ENCODE data around the gene FOSL1. TPM values are rescaled to one million over a fixed set of nuclear protein-coding genes. Genes with fewer than 3 reads are reported as not detected.

Gene FOSL1
- total RNA-seq, 2 experiments from 2014 or later, result 0.88 TPM; not detected in 1

GRCh38 chr11:65857853-65858680 lies 42.1 kb downstream of the FOSL1 start, which contains the start of gene CFL1:
Gene CFL1, minus strand, starts transcription at chr11:65858180. Its CDS starts 81 bp downstream, at chr11:65858099.
- BruUV-seq (replicated peaks), result no TSS peak
- H3K4me2 ChIP-seq (ENCODE audit: low read length), result peak within 1 kb of the TSS; percentile 94
- peak within 1 kb of the TSS; percentile 93 for H3K27ac ChIP-seq (ENCODE audit: low read depth, low read length, poor library complexity, severe bottlenecking)
- H3K4me3 ChIP-seq (ENCODE audit: low read depth, low read length, poor library complexity, severe bottlenecking), result peak within 1 kb of the TSS; percentile 99
- intact Hi-C loops (cut with micrococcal nuclease; ENCODE audit: unreplicated experiment), result loop anchor here (1.0 to 5.0 kb wide), 5 partner anchors 61 to 409 kb away; partner anchors contain the start of genes C11orf68, DRAP1, KAT5 and PCNX3
- H4K20me1 ChIP-seq (ENCODE audit: insufficient read depth, low read length), result peaks cover 20% of the 10 kb centered on the region
- no peaks in the 10 kb centered on the region for H3K9me3 ChIP-seq (ENCODE audit: low read length)
- H2AFZ ChIP-seq (ENCODE audit: low read length), result peak within 1 kb of the TSS; percentile 73
- ChIA-PET POLR2A (interaction anchor here (0.6 to 3.9 kb wide), 8 partner anchors 10 to 397 kb away, joined by 3 to 59 read pairs (median 4); partner anchors contain the start of genes CCDC85B and FIBP), CTCF (ENCODE audit: unreplicated experiment) (interaction anchor here (1.0 kb wide), 1 partner anchor 30 kb away, joined by 24 read pairs; the partner anchor contains the start of gene FIBP)
- peak; percentile 98 for DNase-seq (ENCODE audit: low spot score)
- H3K9me2 ChIP-seq (ENCODE audit: insufficient read depth, low read length), result no peaks in the 10 kb centered on the region
- H3K36me3 ChIP-seq (ENCODE audit: insufficient read depth, low read length), result peaks cover 61% of the 10 kb centered on the region
- TF ChIP-seq EZH2phosphoT487 (IDR thresholded peaks at IDR 0.05; ENCODE audit: borderline replicate concordance, low read depth, low read length) (no peak), CTCF (conservative IDR thresholded peaks at IDR 0.05; ENCODE audit: low read length) (no peak)
- peaks cover 50% of the 10 kb centered on the region for H3K79me2 ChIP-seq (ENCODE audit: insufficient read depth, low read depth, low read length)
- peaks cover 31% of the 10 kb centered on the region for H3K4me1 ChIP-seq (ENCODE audit: insufficient read depth, low read length, poor library complexity, severe bottlenecking)

- peaks cover 20% of the 10 kb centered on the region for H4K20me1 ChIP-seq (ENCODE audit: insufficient read depth, low read length)
- H3K36me3 ChIP-seq (ENCODE audit: insufficient read depth, low read length), result peaks cover 61% of the 10 kb centered on the region
- TF ChIP-seq CTCF (conservative IDR thresholded peaks at IDR 0.05; ENCODE audit: low read length), result no peak
- no peak for TF ChIP-seq EZH2phosphoT487 (IDR thresholded peaks at IDR 0.05; ENCODE audit: borderline replicate concordance, low read depth, low read length)
- CTCF ChIA-PET (ENCODE audit: unreplicated experiment), result interaction anchor here (1.0 kb wide), 1 partner anchor 30 kb away, joined by 24 read pairs; the partner anchor contains the start of gene FIBP
- intact Hi-C loops (cut with micrococcal nuclease; ENCODE audit: unreplicated experiment), result loop anchor here (5.0 kb wide), 1 partner anchor 410 kb away; the partner anchor contains the start of gene RAB1B
- no peaks in the 10 kb centered on the region for H3K9me3 ChIP-seq (ENCODE audit: low read length)
- H3K79me2 ChIP-seq (ENCODE audit: insufficient read depth, low read depth, low read length), result peaks cover 50% of the 10 kb centered on the region
- H2AFZ ChIP-seq (ENCODE audit: low read length), result no peak overlapping the region
- peaks cover 31% of the 10 kb centered on the region for H3K4me1 ChIP-seq (ENCODE audit: insufficient read depth, low read length, poor library complexity, severe bottlenecking)
- H3K9me2 ChIP-seq (ENCODE audit: insufficient read depth, low read length), result no peaks in the 10 kb centered on the region
- peak overlapping the region; percentile 94 for H3K4me2 ChIP-seq (ENCODE audit: low read length)
- BruUV-seq (replicated peaks), result no TSS peak
- POLR2A ChIA-PET, result interaction anchor here (0.6 to 3.9 kb wide), 2 partner anchors 31 to 129 kb away, joined by 4 to 59 read pairs; partner anchors contain the start of genes CCDC85B and FIBP
- peak overlapping the region; percentile 93 for H3K27ac ChIP-seq (ENCODE audit: low read depth, low read length, poor library complexity, severe bottlenecking)
- peak; percentile 64 for DNase-seq (ENCODE audit: low spot score)
- peak overlapping the region; percentile 99 for H3K4me3 ChIP-seq (ENCODE audit: low read depth, low read length, poor library complexity, severe bottlenecking)
Measured at GRCh38 chr11:65857500-65857852, 42.7 kb downstream of the FOSL1 start.

All from OCI-LY7 (cell line).